ENCODE results near the gene JSRP1. TPM values are rescaled to one million over a fixed set of nuclear protein-coding genes. Genes with fewer than 3 reads are reported as not detected.
A peak's percentile ranks its signal among the peaks of the same experiment; 100 is the strongest.

Gene JSRP1
- total RNA-seq, 1 donor from 2014 or later = 0.36 TPM

GRCh38 chr19:2251106-2252054 lies 4.8 kb downstream of the JSRP1 start:
- peak overlapping the region; percentile 35 for H3K4me3 ChIP-seq

GRCh38 chr19:2250766-2251105 lies 5.5 kb downstream of the JSRP1 start:
- H3K36me3 ChIP-seq = peaks cover 25% of the 10 kb centered on the region
- H3K4me3 ChIP-seq = peak overlapping the region; percentile 35
- peaks cover 68% of the 10 kb centered on the region for H3K27me3 ChIP-seq (ENCODE audit: low read depth)
- H3K4me1 ChIP-seq = peaks cover 61% of the 10 kb centered on the region
- H3K9me3 ChIP-seq (replicated peaks) = no peaks in the 10 kb centered on the region
- intact Hi-C loops (cut with micrococcal nuclease) = no loop called here
- H3K27ac ChIP-seq (replicated peaks) = no peak overlapping the region
- no peak for TF ChIP-seq CTCF (IDR thresholded peaks at IDR 0.05; ENCODE audit: borderline replicate concordance)
- DNase-seq = no peak

More at GRCh38 chr19:2251106-2252054, 4.8 kb downstream of the JSRP1 start:
- DNase-seq = no peak
- Histone ChIP-seq H3K36me3 (peaks cover 18% of the 10 kb centered on the region), H3K4me1 (peaks cover 55% of the 10 kb centered on the region), H3K9me3 (replicated peaks) (no peaks in the 10 kb centered on the region), H3K27me3 (ENCODE audit: low read depth) (peaks cover 73% of the 10 kb centered on the region), H3K27ac (replicated peaks) (no peak overlapping the region)
- intact Hi-C loops (cut with micrococcal nuclease) = no loop called here
- no peak for TF ChIP-seq CTCF (IDR thresholded peaks at IDR 0.05; ENCODE audit: borderline replicate concordance)

GRCh38 chr19:2249880-2250765 lies 6.1 kb downstream of the JSRP1 start:
- Histone ChIP-seq H3K27me3 (ENCODE audit: low read depth) (peaks cover 62% of the 10 kb centered on the region), H3K4me1 (peaks cover 61% of the 10 kb centered on the region), H3K9me3 (replicated peaks) (no peaks in the 10 kb centered on the region), H3K27ac (replicated peaks) (no peak overlapping the region), H3K36me3 (peaks cover 31% of the 10 kb centered on the region), H3K4me3 (no peak overlapping the region)
- no peak for TF ChIP-seq CTCF (IDR thresholded peaks at IDR 0.05; ENCODE audit: borderline replicate concordance)
- intact Hi-C loops (cut with micrococcal nuclease) = no loop called here
- DNase-seq = no peak

GRCh38 chr19:2249010-2249866 lies 7.0 kb downstream of the JSRP1 start, which contains the start of gene AMH:
Gene AMH (plus strand): TSS chr19:2249323. CDS start chr19:2249333, 10 bp downstream.
- no peak for DNase-seq
- H3K9me3 ChIP-seq (replicated peaks) = no peaks in the 10 kb centered on the region
- intact Hi-C loops (cut with micrococcal nuclease) = no loop called here
- H3K27ac ChIP-seq (replicated peaks) = no peak within 1 kb of the TSS
- no peak for TF ChIP-seq CTCF (IDR thresholded peaks at IDR 0.05; ENCODE audit: borderline replicate concordance)
- H3K4me3 ChIP-seq = no peak within 1 kb of the TSS
- H3K4me1 ChIP-seq = peaks cover 61% of the 10 kb centered on the region
- H3K27me3 ChIP-seq (ENCODE audit: low read depth) = peaks cover 53% of the 10 kb centered on the region
- peaks cover 40% of the 10 kb centered on the region for H3K36me3 ChIP-seq
